ENCODE measurements around the gene STK25. TPM values are rescaled to one million over a fixed set of nuclear protein-coding genes. Genes with fewer than 3 reads are reported as not detected.

STK25 gene
- total RNA-seq, 1 donor from 2014 or later, result 197 TPM

DNA sequence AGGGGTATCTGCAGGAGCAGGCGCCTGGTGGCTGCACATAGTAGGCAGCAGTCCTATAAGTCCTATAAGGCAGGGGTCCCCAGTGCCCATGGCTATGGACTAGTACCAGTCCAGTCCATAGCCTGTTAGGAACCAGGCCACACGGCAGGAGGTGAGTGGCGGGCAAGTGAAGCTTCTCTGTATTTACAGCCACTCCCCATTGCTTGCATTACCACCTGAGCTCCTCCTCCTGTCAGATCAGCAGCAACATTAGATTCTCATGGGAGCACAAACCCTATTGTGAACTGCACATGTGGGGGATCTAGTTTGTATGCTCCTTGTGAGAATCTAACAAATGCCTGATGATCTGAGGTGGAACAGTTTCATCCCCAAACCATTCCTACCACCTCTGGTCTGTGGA, 33.1 kb downstream of the STK25 start:
- Histone ChIP-seq H3K27me3 (no peaks in the 10 kb centered on the region), H3K9me3 (no peaks in the 10 kb centered on the region), H3K4me1 (no peaks in the 10 kb centered on the region), H3K4me3 (no peak overlapping the region), H3K36me3 (peaks cover 0 to 14% of the 10 kb centered on the region in 2 donors), H3K27ac (no peak overlapping the region)
- no peak for TF ChIP-seq POLR2A (IDR thresholded peaks at IDR 0.05)
- no peak for TF ChIP-seq POLR2AphosphoS5 (IDR thresholded peaks at IDR 0.05; ENCODE audit: insufficient read depth in 1 of 2, low read depth in 1 of 2)
- TF ChIP-seq, protein P1, sequence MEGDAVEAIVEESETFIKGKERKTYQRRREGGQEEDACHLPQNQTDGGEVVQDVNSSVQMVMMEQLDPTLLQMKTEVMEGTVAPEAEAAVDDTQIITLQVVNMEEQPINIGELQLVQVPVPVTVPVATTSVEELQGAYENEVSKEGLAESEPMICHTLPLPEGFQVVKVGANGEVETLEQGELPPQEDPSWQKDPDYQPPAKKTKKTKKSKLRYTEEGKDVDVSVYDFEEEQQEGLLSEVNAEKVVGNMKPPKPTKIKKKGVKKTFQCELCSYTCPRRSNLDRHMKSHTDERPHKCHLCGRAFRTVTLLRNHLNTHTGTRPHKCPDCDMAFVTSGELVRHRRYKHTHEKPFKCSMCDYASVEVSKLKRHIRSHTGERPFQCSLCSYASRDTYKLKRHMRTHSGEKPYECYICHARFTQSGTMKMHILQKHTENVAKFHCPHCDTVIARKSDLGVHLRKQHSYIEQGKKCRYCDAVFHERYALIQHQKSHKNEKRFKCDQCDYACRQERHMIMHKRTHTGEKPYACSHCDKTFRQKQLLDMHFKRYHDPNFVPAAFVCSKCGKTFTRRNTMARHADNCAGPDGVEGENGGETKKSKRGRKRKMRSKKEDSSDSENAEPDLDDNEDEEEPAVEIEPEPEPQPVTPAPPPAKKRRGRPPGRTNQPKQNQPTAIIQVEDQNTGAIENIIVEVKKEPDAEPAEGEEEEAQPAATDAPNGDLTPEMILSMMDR (IDR thresholded peaks at IDR 0.05), result no peak
- DNase-seq (ENCODE audit: extremely low spot score in 2 of 2), result no peak
- intact Hi-C loops (cut with DNase I), result no loop called here

DNA sequence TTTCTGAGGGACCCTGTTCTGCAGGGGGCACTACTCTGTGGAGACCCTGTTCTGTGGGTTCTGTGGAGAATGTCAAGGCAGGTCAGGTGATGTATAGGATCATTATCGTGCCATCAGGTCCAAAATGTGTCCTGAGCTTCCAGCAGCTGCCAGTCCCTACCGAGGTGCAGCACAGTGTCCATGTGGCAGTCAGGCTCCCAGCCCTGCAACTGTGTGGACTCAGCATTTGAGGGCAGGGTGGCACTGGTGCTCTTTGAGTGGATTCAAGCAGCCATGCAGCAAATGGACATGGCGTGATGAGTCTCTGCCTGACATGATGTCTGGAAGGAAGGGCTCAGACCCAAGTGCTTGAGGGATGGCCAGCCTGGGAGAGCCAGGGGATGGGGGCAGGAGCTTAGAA, 35.0 kb downstream of the STK25 start:
- TF ChIP-seq POLR2AphosphoS5 (IDR thresholded peaks at IDR 0.05; ENCODE audit: insufficient read depth in 1 of 2, low read depth in 1 of 2) (no peak), POLR2A (IDR thresholded peaks at IDR 0.05) (no peak)
- TF ChIP-seq, protein P1 (IDR thresholded peaks at IDR 0.05), result no peak
- no peaks in the 10 kb centered on the region for H3K27me3 ChIP-seq
- intact Hi-C loops (cut with DNase I), result no loop called here
- no peaks in the 10 kb centered on the region for H3K4me1 ChIP-seq
- no peak overlapping the region for H3K27ac ChIP-seq
- no peaks in the 10 kb centered on the region for H3K9me3 ChIP-seq
- DNase-seq (ENCODE audit: extremely low spot score in 2 of 2), result no peak
- H3K36me3 ChIP-seq, result peaks cover 0 to 6% of the 10 kb centered on the region in 2 donors
- no peak overlapping the region for H3K4me3 ChIP-seq

DNA sequence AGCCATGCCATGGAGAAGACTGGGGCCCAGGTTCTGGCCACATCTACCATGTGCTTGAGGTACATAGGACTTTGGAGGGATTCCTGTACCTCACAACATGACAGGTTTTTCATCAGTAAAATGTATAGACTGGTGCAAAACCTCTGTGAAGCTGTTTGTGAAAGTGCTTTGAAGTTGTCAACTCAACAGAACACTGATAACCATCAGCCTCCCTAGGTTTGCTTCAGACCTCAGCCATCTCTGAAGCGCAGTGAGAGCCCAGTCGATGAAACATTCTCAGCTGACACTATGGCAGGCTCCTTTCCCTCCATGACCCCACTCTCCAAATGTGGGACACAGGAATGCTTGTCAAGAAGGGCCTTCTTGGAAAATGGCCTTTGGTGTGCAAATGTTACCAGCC, 38.6 kb downstream of the STK25 start:
- H3K36me3 ChIP-seq, result peaks cover 0 to 6% of the 10 kb centered on the region in 2 donors
- TF ChIP-seq POLR2AphosphoS5 (IDR thresholded peaks at IDR 0.05; ENCODE audit: insufficient read depth in 1 of 2, low read depth in 1 of 2) (no peak), POLR2A (IDR thresholded peaks at IDR 0.05) (no peak)
- TF ChIP-seq, protein P1 (IDR thresholded peaks at IDR 0.05), result no peak
- H3K4me3 ChIP-seq, result no peak overlapping the region
- no peaks in the 10 kb centered on the region for H3K9me3 ChIP-seq
- no peak overlapping the region for H3K27ac ChIP-seq
- H3K4me1 ChIP-seq, result no peaks in the 10 kb centered on the region
- no peak for DNase-seq (ENCODE audit: extremely low spot score in 2 of 2)
- H3K27me3 ChIP-seq, result no peaks in the 10 kb centered on the region
- intact Hi-C loops (cut with DNase I), result no loop called here

DNA sequence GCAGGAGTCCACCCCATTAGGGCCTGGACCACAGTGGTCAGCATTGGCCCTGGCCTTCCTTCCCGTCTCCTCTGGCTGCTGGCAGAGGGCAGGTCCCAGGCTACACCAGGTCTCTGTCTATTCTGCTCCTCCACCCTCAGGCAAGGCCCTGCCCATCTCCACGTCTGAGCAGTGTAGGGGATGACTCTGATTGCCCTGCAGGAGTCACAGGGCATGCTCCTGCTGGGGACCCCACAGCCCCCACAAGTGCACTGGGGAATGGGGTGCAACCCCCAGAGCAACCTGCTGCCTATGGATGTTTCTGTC, 40.0 kb downstream of the STK25 start:
- intact Hi-C loops (cut with DNase I), result no loop called here
- H3K4me3 ChIP-seq, result no peak overlapping the region
- no peak for DNase-seq (ENCODE audit: extremely low spot score in 2 of 2)
- no peaks in the 10 kb centered on the region for H3K27me3 ChIP-seq
- H3K9me3 ChIP-seq, result no peaks in the 10 kb centered on the region
- peaks cover 0 to 9% of the 10 kb centered on the region in 2 donors for H3K36me3 ChIP-seq
- no peaks in the 10 kb centered on the region for H3K4me1 ChIP-seq
- H3K27ac ChIP-seq, result no peak overlapping the region
- TF ChIP-seq POLR2AphosphoS5 (IDR thresholded peaks at IDR 0.05; ENCODE audit: insufficient read depth in 1 of 2, low read depth in 1 of 2), result no peak
- no peak for TF ChIP-seq POLR2A (IDR thresholded peaks at IDR 0.05)
- TF ChIP-seq, protein P1 (IDR thresholded peaks at IDR 0.05), result no peak

DNA sequence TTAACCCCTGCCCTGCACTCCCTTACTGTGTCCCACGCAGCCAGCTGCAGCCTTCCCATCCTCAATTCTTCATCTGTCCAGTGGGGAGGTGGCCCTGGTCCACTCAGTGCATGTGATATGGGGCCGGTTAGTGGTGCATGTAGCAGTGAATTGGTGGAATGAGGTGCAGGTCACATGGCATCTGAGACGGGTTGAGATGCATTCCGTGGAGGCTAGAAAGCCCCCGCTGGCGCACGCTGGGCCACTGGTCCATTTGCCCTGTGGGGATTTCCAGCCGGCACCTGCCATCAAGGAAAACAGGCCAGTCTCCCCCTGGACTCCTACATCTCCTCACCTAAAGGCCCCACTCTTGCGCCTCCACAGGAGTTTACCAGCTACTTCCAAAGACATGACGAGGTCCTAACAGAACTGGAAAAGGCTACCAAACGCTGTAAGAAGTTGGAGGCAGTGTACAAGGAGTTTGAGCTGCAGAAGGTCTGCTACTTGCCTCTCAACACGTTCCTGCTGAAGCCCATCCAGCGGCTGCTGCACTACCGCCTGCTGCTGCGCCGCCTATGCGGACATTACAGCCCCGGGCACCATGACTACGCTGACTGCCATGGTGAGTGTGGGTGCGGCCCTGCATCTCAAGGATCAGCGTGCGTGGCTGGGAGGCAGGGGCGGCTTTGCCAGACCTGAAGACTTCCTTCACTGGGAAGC, 40.5 kb downstream of the STK25 start:
- peaks cover 0 to 14% of the 10 kb centered on the region in 2 donors for H3K36me3 ChIP-seq

More for the DNA sequence above, 40.5 kb downstream of the STK25 start:
- no peak for TF ChIP-seq POLR2AphosphoS5 (IDR thresholded peaks at IDR 0.05; ENCODE audit: insufficient read depth in 1 of 2, low read depth in 1 of 2)
- no peak for TF ChIP-seq POLR2A (IDR thresholded peaks at IDR 0.05)
- TF ChIP-seq, protein P1 (IDR thresholded peaks at IDR 0.05), result no peak
- H3K4me1 ChIP-seq, result no peaks in the 10 kb centered on the region
- no peak overlapping the region for H3K27ac ChIP-seq
- H3K27me3 ChIP-seq, result no peaks in the 10 kb centered on the region
- H3K4me3 ChIP-seq, result no peak overlapping the region
- no peak for DNase-seq (ENCODE audit: extremely low spot score in 2 of 2)
- intact Hi-C loops (cut with DNase I), result no loop called here
- H3K9me3 ChIP-seq, result no peaks in the 10 kb centered on the region

All from vagina (tissue), 2 donors.